Endothelial cell of umbilical vein (primary cell): ENCODE results near the gene ADTRP. TPM values are rescaled to one million over a fixed set of nuclear protein-coding genes. Genes with fewer than 3 reads are reported as not detected.

Source experiments
- BruUV-seq: library from RNA; stranded (reverse); fragments of 400-500 nt; replicated peaks from 2 replicates; lab custom pipeline; 2021; lab: Mats Ljungman, UMichigan
- CTCF ChIA-PET: fragments of 300-600, 350-600 bp; sonication (Branson Sonifier 250); formaldehyde crosslinking; loops from one replicate; lab custom pipeline; 2021; ENCODE audit warnings: antibody characterized with exemption, inconsistent platforms; lab: Charles Lee
- POLR2A ChIA-PET: fragments of 300-600, 350-600 bp; sonication (Branson Sonifier 250); formaldehyde crosslinking; loops from one replicate; lab custom pipeline; 2021; ENCODE audit warnings: antibody characterized with exemption, inconsistent platforms; lab: Charles Lee
- DNase-seq: peaks from one replicate; pipeline ENCODE4 v3.0.0-alpha.2; 2011; ENCODE audit warnings: low read depth, low spot score
- FAIRE-seq: peaks from 2 replicates; lab custom pipeline; 2011; peaks lifted over from hg19 to GRCh38; lab: Jason Lieb, UNC
- H2AFZ ChIP-seq: 2 replicates; pipeline ENCODE4 v1.6.0; 2012; ENCODE audit warnings: low read depth, low read length, control low read depth, inconsistent platforms
- H3K27ac ChIP-seq: 2 replicates; pipeline ENCODE4 v1.5.1; 2011; ENCODE audit warnings: low read depth, mild to moderate bottlenecking, control low read depth, low read length, moderate library complexity; ENCODE audit not compliant: insufficient read depth
- H3K27me3 ChIP-seq, 2 experiments: 2 replicates each; pipeline versions ENCODE4 v1.6.0 to v1.6.1; 2011; ENCODE audit warnings: low read length in 2 of 2, mixed read lengths in 1 of 2; ENCODE audit not compliant: control insufficient read depth in 2 of 2, insufficient read depth in 2 of 2
- H3K36me3 ChIP-seq, 2 experiments: 2 replicates in 1 of 2; 3 replicates in 1 of 2; pipeline ENCODE4 v1.5.1; 2011; ENCODE audit warnings: low read length in 2 of 2, mild to moderate bottlenecking in 1 of 2, moderate library complexity in 1 of 2; ENCODE audit not compliant: control insufficient read depth in 2 of 2, insufficient read depth in 2 of 2; ENCODE audit errors: extremely low read depth in 1 of 2
- H3K4me1 ChIP-seq: 3 replicates; pipeline ENCODE4 v1.5.1; 2011; ENCODE audit warnings: mild to moderate bottlenecking, low read length; ENCODE audit not compliant: control insufficient read depth, insufficient read depth; ENCODE audit errors: extremely low read depth
- H3K4me2 ChIP-seq: 2 replicates; pipeline ENCODE4 v1.6.1; 2011; ENCODE audit warnings: low read length, control low read depth, mixed read lengths; ENCODE audit not compliant: insufficient read depth
- H3K4me3 ChIP-seq, 3 experiments: fragments of 200-600 bp in 1 of 3; sonication (generic), shearing (Covaris generic) in 1 of 3; replicated peaks in 1 of 3; 2 replicates each; pipeline ENCODE4 v1.5.1; 2011 to 2016; ENCODE audit warnings: control low read depth in 3 of 3, low read length in 3 of 3, mild to moderate bottlenecking in 2 of 3, inconsistent platforms in 1 of 3, low read depth in 1 of 3, moderate library complexity in 1 of 3; ENCODE audit not compliant: insufficient read depth in 1 of 3
- H3K79me2 ChIP-seq: 2 replicates; pipeline ENCODE4 v1.6.0; 2012; ENCODE audit warnings: low read length, inconsistent platforms; ENCODE audit not compliant: control insufficient read depth, insufficient read depth
- H3K9ac ChIP-seq: replicated peaks from 2 replicates; pipeline ENCODE3; 2011; ENCODE audit warnings: low read length, control low read depth; ENCODE audit not compliant: insufficient read depth; ENCODE audit errors: extremely low read depth
- H3K9me1 ChIP-seq: replicated peaks from 3 replicates; pipeline ENCODE4 v1.6.0; 2011; ENCODE audit warnings: mild to moderate bottlenecking, low read length; ENCODE audit not compliant: control insufficient read depth, insufficient read depth; ENCODE audit errors: extremely low read depth
- H3K9me3 ChIP-seq: replicated peaks from 2 replicates; pipeline ENCODE4 v1.5.1; 2012; ENCODE audit warnings: low read length, inconsistent platforms; ENCODE audit not compliant: control insufficient read depth, insufficient read depth
- H4K20me1 ChIP-seq: replicated peaks from 2 replicates; pipeline ENCODE3; 2011; ENCODE audit warnings: mild to moderate bottlenecking, low read length; ENCODE audit not compliant: control insufficient read depth, insufficient read depth; ENCODE audit errors: extremely low read depth
- FOS ChIP-seq: IDR thresholded peaks from 2 replicates; pipeline ENCODE4 v1.6.1; 2011; ENCODE audit warnings: mild to moderate bottlenecking, low read length, moderate library complexity, borderline replicate concordance; ENCODE audit not compliant: insufficient read depth
- GATA2 ChIP-seq: IDR thresholded peaks from 2 replicates; pipeline ENCODE4 v1.7.0; 2011; ENCODE audit warnings: low read depth, mild to moderate bottlenecking, moderate library complexity, mixed read lengths, low read length; ENCODE audit not compliant: insufficient read length, insufficient read depth
- JUN ChIP-seq: IDR thresholded peaks from 2 replicates; pipeline ENCODE4 v1.6.1; 2011; ENCODE audit warnings: borderline replicate concordance, low read depth; ENCODE audit not compliant: insufficient read length, insufficient read depth
- MYC ChIP-seq: IDR thresholded peaks from one replicate; pipeline ENCODE4 v1.6.1; 2011; ENCODE audit warnings: mild to moderate bottlenecking, low read depth, low read length
- POLR2A ChIP-seq: IDR thresholded peaks from 2 replicates; pipeline ENCODE4 v1.6.1; 2012; ENCODE audit warnings: low read depth, mild to moderate bottlenecking, control low read depth, low read length
- dilution Hi-C: fragments of 300-500 bp; cut with MboI; formaldehyde crosslinking; loops from one replicate; pipeline ENCODE4 v1.15.0; 2019; ENCODE audit warnings: low sequenced_read_pairs; ENCODE audit not compliant: extremely low pct_ligation_motif_present
- intact Hi-C: fragments of 100-400 bp; cut with micrococcal nuclease; formaldehyde crosslinking; loops from one replicate; pipeline ENCODE4 v1.10.0; 2022
- polyA plus RNA-seq, 4 experiments: library from polyadenylated mRNA; depleted of rRNA in 3 of 4; stranded (reverse) in 3 of 4; unstranded in 1 of 4; fragments of >200 nt; gene quantifications; 2 replicates each; pipeline versions ENCODE4 v1.2.1 to v1.2.3, GENCODE V29; 2011 to 2012; ENCODE audit warnings: missing spikeins in 1 of 4
- total RNA-seq: library from RNA; stranded (reverse); gene quantifications from 2 replicates; pipeline ENCODE4 v1.2.3, GENCODE V29; 2021

ADTRP gene
- total and polyA plus RNA-seq, 2 donors (not counting 3 experiments of a cell fraction or from before 2014, with no cell fraction given) = 3.3 to 4.4 TPM

GRCh38 chr6:11798538-11798937 lies 19.9 kb upstream of the ADTRP start:
- Histone ChIP-seq H2AFZ (no peak overlapping the region), H3K36me3 (no peaks in the 10 kb centered on the region), H3K4me3 (no peak overlapping the region), H3K79me2 (no peaks in the 10 kb centered on the region), H3K4me1 (no peaks in the 10 kb centered on the region), H3K4me2 (no peak overlapping the region), H3K9me1 (no peaks in the 10 kb centered on the region), H4K20me1 (no peaks in the 10 kb centered on the region), H3K9ac (no peak overlapping the region), H3K27ac (no peak overlapping the region), H3K27me3 (no peaks in the 10 kb centered on the region), H3K9me3 (no peaks in the 10 kb centered on the region)
- POLR2A ChIA-PET = no interaction called here
- FAIRE-seq = no peak
- dilution Hi-C loops (no loop called here), intact Hi-C loops (no loop called here)
- CTCF ChIA-PET = interaction anchor here (1.0 to 1.1 kb wide), 2 partner anchors 28 to 36 kb away, joined by 3 read pairs; no protein-coding TSS in a partner anchor
- no TSS peak for BruUV-seq
- no peak for DNase-seq
- no peak for TF ChIP-seq POLR2A
- TF ChIP-seq JUN = no peak

- no peak overlapping the region for H2AFZ ChIP-seq
- BruUV-seq = no TSS peak
- no peaks in the 10 kb centered on the region for H3K79me2 ChIP-seq
- no peak overlapping the region for H3K4me3 ChIP-seq
- no peak overlapping the region for H3K4me2 ChIP-seq
- TF ChIP-seq MYC (no peak), JUN (no peak), GATA2 (no peak), FOS (no peak), POLR2A (no peak)
- ChIA-PET POLR2A (no interaction called here), CTCF (interaction anchor here (1.0 to 1.1 kb wide), 2 partner anchors 27 to 35 kb away, joined by 3 read pairs; no protein-coding TSS in a partner anchor)
- no peaks in the 10 kb centered on the region for H3K9me1 ChIP-seq
- no peaks in the 10 kb centered on the region for H3K27me3 ChIP-seq
- no peak overlapping the region for H3K27ac ChIP-seq
- dilution Hi-C loops = no loop called here
- H3K9ac ChIP-seq = no peak overlapping the region
- no peaks in the 10 kb centered on the region for H3K9me3 ChIP-seq
- no peaks in the 10 kb centered on the region for H3K36me3 ChIP-seq
- H3K4me1 ChIP-seq = no peaks in the 10 kb centered on the region
- intact Hi-C loops = no loop called here
- FAIRE-seq (no peak), DNase-seq (no peak)
- no peaks in the 10 kb centered on the region for H4K20me1 ChIP-seq
These were observed 19.5 kb upstream of the ADTRP start for GRCh38 chr6:11798096-11798495.
